NB4 (cell line): ENCODE measurements around the gene MZB1.

Source experiments
- CTCF ChIP-seq: IDR thresholded peaks from one replicate; pipeline ENCODE4 v1.5.1; 2012; ENCODE audit warnings: low read depth, low read length
- MAX ChIP-seq: IDR thresholded peaks from 2 replicates; pipeline ENCODE4 v1.6.1; 2011; ENCODE audit warnings: low read depth, low read length
- MYC ChIP-seq: IDR thresholded peaks from 2 replicates; pipeline ENCODE4 v1.6.1; 2011; ENCODE audit warnings: low read depth, low read length
- POLR2A ChIP-seq: IDR thresholded peaks from 2 replicates; pipeline ENCODE4 v1.6.1; 2011; ENCODE audit warnings: mild to moderate bottlenecking; ENCODE audit not compliant: insufficient read length; ENCODE audit errors: extremely low read depth

- TF ChIP-seq CTCF: no peak
- TF ChIP-seq POLR2A: no peak
- no peak for TF ChIP-seq MAX
- 0 out of 2 replicates have a peak, but pooled peaks have one; percentile 19 for TF ChIP-seq MYC
Measured at GRCh38 chr5:139386050-139386438, 3.7 kb downstream of the MZB1 start.
